ENCODE results near the gene DIP2C. TPM values are rescaled to one million over a fixed set of nuclear protein-coding genes. Genes with fewer than 3 reads are reported as not detected.
A peak's percentile ranks its signal among the peaks of the same experiment; 100 is the strongest.

The DIP2C gene
- total RNA-seq, 1 experiment from 2014 or later = 11.0 TPM

DNA sequence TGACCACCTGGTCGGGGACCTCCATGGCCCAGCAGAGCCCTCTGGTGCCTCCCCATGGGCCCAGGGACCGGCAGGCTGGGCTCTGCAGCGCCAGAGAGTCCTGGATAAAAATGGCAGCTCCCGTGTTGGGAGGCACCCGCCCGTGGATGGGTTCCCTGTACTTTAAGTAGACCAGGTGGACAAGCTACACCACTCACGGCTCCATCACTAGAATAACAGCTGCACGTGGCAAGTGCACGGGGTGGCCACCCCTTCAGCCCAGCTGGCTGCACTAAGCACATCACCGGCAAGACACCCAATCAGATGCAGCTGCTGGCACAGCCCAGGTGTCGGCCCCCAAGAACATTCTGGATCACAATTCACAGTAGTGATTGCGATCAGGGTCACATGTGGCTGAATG is 69.8 kb downstream of the DIP2C start:
- POLR2A ChIA-PET = no interaction called here
- TF ChIP-seq SP1 (CRISPR knock-in tag; conservative IDR thresholded peaks at IDR 0.05) (no peak), HMGA2 (CRISPR knock-in tag; IDR thresholded peaks at IDR 0.05) (no peak), JAZF1 (CRISPR knock-in tag; IDR thresholded peaks at IDR 0.05) (no peak), ZNF416 (CRISPR knock-in tag; IDR thresholded peaks at IDR 0.05) (no peak), SOX15 (CRISPR knock-in tag; IDR thresholded peaks at IDR 0.05) (no peak)
- TF ChIP-seq, protein P1, sequence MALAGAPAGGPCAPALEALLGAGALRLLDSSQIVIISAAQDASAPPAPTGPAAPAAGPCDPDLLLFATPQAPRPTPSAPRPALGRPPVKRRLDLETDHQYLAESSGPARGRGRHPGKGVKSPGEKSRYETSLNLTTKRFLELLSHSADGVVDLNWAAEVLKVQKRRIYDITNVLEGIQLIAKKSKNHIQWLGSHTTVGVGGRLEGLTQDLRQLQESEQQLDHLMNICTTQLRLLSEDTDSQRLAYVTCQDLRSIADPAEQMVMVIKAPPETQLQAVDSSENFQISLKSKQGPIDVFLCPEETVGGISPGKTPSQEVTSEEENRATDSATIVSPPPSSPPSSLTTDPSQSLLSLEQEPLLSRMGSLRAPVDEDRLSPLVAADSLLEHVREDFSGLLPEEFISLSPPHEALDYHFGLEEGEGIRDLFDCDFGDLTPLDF (CRISPR knock-in tag; IDR thresholded peaks at IDR 0.05) = no peak
- TF ChIP-seq, protein P2, sequence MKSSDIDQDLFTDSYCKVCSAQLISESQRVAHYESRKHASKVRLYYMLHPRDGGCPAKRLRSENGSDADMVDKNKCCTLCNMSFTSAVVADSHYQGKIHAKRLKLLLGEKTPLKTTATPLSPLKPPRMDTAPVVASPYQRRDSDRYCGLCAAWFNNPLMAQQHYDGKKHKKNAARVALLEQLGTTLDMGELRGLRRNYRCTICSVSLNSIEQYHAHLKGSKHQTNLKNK (CRISPR knock-in tag; IDR thresholded peaks at IDR 0.05) = no peak
- TF ChIP-seq, protein P3, sequence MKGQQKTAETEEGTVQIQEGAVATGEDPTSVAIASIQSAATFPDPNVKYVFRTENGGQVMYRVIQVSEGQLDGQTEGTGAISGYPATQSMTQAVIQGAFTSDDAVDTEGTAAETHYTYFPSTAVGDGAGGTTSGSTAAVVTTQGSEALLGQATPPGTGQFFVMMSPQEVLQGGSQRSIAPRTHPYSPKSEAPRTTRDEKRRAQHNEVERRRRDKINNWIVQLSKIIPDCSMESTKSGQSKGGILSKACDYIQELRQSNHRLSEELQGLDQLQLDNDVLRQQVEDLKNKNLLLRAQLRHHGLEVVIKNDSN (CRISPR knock-in tag; IDR thresholded peaks at IDR 0.05) = no peak
- no peaks in the 10 kb centered on the region for H3K36me3 Mint-ChIP-seq
- DNase-seq (ENCODE audit: low spot score) (no peak), ATAC-seq (no peak)
- H3K4me1 Mint-ChIP-seq = peaks cover 39% of the 10 kb centered on the region
- CTCF ChIA-PET = interaction anchor here (1.0 kb wide), 1 partner anchor 108 kb away, joined by 3 read pairs; no protein-coding TSS in a partner anchor
- H3K4me3 Mint-ChIP-seq = no peak overlapping the region
- H3K27ac Mint-ChIP-seq = no peak overlapping the region
- H3K9me3 Mint-ChIP-seq = no peaks in the 10 kb centered on the region
- no peaks in the 10 kb centered on the region for H3K27me3 Mint-ChIP-seq (ENCODE audit: low read depth)

DNA sequence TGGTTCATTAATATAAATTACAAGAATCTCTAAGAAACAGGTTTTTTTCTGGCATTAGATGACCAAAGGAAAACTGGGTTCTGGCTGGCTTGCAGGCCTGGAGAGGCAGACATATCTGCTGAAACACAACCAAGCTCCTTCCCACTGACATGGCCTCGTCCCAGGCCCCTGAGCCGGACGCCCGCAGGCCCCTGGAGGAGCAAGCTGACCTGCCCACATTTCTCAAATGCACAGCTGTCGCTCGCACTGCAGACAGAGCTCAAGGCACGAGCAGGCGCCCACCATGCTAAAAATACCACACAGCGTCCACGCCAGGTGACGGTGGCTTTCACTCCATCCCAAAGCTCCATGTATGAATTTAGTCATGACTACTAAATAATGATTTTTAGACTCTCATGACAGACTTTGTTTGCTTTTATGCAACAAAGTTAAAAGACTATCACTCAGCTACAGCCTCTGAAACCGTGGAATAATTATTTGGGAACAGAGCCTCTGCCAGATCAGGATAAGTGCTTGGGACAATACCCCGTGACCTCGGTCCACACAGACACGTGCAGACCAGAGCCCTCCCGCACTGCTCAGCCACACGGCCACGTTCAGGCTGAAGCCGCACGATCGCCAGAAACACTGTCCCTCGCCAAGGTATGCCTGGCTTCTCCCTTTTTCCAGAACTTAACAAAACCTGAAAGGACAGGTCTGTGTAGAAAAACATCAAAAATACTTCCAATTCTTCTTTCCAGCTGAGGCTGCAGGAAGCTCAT is 71.1 kb downstream of the DIP2C start:
- no peaks in the 10 kb centered on the region for H3K27me3 Mint-ChIP-seq (ENCODE audit: low read depth)
- peak overlapping the region; percentile 28 for H3K27ac Mint-ChIP-seq
- no peak for ATAC-seq
- no peaks in the 10 kb centered on the region for H3K9me3 Mint-ChIP-seq
- POLR2A ChIA-PET = interaction anchor here (0.5 kb wide), 1 partner anchor 1900 kb away, joined by 3 read pairs; no protein-coding TSS in a partner anchor
- peaks cover 45% of the 10 kb centered on the region for H3K4me1 Mint-ChIP-seq
- H3K4me3 Mint-ChIP-seq = no peak overlapping the region
- CTCF ChIA-PET = interaction anchor here (0.9 to 1.1 kb wide), 3 partner anchors 33 to 107 kb away, joined by 3 to 4 read pairs (median 3); no protein-coding TSS in a partner anchor
- TF ChIP-seq NR1H2 (CRISPR knock-in tag; IDR thresholded peaks at IDR 0.05) = no peak
- no peaks in the 10 kb centered on the region for H3K36me3 Mint-ChIP-seq
- no peak for DNase-seq (ENCODE audit: low spot score)

DNA sequence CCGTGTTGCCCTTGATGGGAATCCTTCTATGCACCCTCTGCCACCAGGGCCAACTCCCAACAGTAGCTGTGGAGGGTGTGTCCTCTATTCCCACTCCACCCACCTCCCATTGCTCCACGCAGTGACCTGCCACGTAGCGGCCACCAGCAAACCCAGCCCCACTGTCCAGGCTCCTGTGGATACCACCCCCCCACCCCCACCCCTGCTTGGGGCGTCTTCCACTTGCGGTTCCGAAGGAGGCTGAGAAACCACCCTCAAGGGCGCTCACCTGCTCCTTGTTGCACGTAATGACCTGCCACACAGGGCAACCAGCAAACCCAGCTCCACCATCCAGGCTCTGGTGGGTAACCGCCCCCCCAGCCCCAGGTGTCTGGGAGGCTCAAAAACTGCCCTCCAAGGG is 72.0 kb downstream of the DIP2C start:
- Mint-ChIP-seq H3K9me3 (no peaks in the 10 kb centered on the region), H3K27ac (peak overlapping the region; percentile 48; the same call in 1 of the 2 replicates), H3K4me3 (no peak overlapping the region), H3K27me3 (ENCODE audit: low read depth) (no peaks in the 10 kb centered on the region), H3K36me3 (no peaks in the 10 kb centered on the region), H3K4me1 (peaks cover 49% of the 10 kb centered on the region)
- ChIA-PET POLR2A (no interaction called here), CTCF (interaction anchor here (1.0 kb wide), 1 partner anchor 106 kb away, joined by 3 read pairs; no protein-coding TSS in a partner anchor)
- ATAC-seq (no peak), DNase-seq (ENCODE audit: low spot score) (no peak)
- no peak for TF ChIP-seq HMGA2 (CRISPR knock-in tag; IDR thresholded peaks at IDR 0.05)
- TF ChIP-seq, protein P4, sequence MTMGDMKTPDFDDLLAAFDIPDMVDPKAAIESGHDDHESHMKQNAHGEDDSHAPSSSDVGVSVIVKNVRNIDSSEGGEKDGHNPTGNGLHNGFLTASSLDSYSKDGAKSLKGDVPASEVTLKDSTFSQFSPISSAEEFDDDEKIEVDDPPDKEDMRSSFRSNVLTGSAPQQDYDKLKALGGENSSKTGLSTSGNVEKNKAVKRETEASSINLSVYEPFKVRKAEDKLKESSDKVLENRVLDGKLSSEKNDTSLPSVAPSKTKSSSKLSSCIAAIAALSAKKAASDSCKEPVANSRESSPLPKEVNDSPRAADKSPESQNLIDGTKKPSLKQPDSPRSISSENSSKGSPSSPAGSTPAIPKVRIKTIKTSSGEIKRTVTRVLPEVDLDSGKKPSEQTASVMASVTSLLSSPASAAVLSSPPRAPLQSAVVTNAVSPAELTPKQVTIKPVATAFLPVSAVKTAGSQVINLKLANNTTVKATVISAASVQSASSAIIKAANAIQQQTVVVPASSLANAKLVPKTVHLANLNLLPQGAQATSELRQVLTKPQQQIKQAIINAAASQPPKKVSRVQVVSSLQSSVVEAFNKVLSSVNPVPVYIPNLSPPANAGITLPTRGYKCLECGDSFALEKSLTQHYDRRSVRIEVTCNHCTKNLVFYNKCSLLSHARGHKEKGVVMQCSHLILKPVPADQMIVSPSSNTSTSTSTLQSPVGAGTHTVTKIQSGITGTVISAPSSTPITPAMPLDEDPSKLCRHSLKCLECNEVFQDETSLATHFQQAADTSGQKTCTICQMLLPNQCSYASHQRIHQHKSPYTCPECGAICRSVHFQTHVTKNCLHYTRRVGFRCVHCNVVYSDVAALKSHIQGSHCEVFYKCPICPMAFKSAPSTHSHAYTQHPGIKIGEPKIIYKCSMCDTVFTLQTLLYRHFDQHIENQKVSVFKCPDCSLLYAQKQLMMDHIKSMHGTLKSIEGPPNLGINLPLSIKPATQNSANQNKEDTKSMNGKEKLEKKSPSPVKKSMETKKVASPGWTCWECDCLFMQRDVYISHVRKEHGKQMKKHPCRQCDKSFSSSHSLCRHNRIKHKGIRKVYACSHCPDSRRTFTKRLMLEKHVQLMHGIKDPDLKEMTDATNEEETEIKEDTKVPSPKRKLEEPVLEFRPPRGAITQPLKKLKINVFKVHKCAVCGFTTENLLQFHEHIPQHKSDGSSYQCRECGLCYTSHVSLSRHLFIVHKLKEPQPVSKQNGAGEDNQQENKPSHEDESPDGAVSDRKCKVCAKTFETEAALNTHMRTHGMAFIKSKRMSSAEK (CRISPR knock-in tag; IDR thresholded peaks at IDR 0.05; ENCODE audit: borderline replicate concordance) = no peak
- no peak for TF ChIP-seq ZNF671 (CRISPR knock-in tag; IDR thresholded peaks at IDR 0.05)
- no peak for TF ChIP-seq ZNF263 (CRISPR knock-in tag; IDR thresholded peaks at IDR 0.05; ENCODE audit: low read depth)
- TF ChIP-seq ZNF416 (CRISPR knock-in tag; IDR thresholded peaks at IDR 0.05) = no peak
- TF ChIP-seq TEAD4 (CRISPR knock-in tag; IDR thresholded peaks at IDR 0.05) = no peak
- TF ChIP-seq, protein P5, sequence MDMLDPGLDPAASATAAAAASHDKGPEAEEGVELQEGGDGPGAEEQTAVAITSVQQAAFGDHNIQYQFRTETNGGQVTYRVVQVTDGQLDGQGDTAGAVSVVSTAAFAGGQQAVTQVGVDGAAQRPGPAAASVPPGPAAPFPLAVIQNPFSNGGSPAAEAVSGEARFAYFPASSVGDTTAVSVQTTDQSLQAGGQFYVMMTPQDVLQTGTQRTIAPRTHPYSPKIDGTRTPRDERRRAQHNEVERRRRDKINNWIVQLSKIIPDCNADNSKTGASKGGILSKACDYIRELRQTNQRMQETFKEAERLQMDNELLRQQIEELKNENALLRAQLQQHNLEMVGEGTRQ (CRISPR knock-in tag; IDR thresholded peaks at IDR 0.05) = no peak
- TF ChIP-seq TP53 (CRISPR knock-in tag; IDR thresholded peaks at IDR 0.05) = no peak
- TF ChIP-seq, protein P6, sequence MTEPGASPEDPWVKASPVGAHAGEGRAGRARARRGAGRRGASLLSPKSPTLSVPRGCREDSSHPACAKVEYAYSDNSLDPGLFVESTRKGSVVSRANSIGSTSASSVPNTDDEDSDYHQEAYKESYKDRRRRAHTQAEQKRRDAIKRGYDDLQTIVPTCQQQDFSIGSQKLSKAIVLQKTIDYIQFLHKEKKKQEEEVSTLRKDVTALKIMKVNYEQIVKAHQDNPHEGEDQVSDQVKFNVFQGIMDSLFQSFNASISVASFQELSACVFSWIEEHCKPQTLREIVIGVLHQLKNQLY (CRISPR knock-in tag; IDR thresholded peaks at IDR 0.05) = no peak
- TF ChIP-seq, protein P7, sequence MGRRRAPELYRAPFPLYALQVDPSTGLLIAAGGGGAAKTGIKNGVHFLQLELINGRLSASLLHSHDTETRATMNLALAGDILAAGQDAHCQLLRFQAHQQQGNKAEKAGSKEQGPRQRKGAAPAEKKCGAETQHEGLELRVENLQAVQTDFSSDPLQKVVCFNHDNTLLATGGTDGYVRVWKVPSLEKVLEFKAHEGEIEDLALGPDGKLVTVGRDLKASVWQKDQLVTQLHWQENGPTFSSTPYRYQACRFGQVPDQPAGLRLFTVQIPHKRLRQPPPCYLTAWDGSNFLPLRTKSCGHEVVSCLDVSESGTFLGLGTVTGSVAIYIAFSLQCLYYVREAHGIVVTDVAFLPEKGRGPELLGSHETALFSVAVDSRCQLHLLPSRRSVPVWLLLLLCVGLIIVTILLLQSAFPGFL (CRISPR knock-in tag; IDR thresholded peaks at IDR 0.05; ENCODE audit: borderline replicate concordance) = no peak
- no peak for TF ChIP-seq NR1H2 (CRISPR knock-in tag; IDR thresholded peaks at IDR 0.05)
- TF ChIP-seq, protein P8, sequence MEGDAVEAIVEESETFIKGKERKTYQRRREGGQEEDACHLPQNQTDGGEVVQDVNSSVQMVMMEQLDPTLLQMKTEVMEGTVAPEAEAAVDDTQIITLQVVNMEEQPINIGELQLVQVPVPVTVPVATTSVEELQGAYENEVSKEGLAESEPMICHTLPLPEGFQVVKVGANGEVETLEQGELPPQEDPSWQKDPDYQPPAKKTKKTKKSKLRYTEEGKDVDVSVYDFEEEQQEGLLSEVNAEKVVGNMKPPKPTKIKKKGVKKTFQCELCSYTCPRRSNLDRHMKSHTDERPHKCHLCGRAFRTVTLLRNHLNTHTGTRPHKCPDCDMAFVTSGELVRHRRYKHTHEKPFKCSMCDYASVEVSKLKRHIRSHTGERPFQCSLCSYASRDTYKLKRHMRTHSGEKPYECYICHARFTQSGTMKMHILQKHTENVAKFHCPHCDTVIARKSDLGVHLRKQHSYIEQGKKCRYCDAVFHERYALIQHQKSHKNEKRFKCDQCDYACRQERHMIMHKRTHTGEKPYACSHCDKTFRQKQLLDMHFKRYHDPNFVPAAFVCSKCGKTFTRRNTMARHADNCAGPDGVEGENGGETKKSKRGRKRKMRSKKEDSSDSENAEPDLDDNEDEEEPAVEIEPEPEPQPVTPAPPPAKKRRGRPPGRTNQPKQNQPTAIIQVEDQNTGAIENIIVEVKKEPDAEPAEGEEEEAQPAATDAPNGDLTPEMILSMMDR (IDR thresholded peaks at IDR 0.05) = no peak

All from WTC11 (cell line).